HepG2 (cell line): Measurements from ENCODE around the gene MAVS. TPM values are rescaled to one million over a fixed set of nuclear protein-coding genes. Genes with fewer than 3 reads are reported as not detected.

ENCODE experiments used
- ARHGAP35 ChIP-seq: sonication (generic); formaldehyde crosslinking; IDR thresholded peaks from 2 replicates; pipeline ENCODE4 v1.9.0; 2022; ENCODE audit warnings: mild to moderate bottlenecking, inconsistent platforms, moderate library complexity, missing genetic modification reagents, borderline replicate concordance
- CBX1 ChIP-seq: IDR thresholded peaks from one replicate; pipeline ENCODE4 v1.6.1; 2016; ENCODE audit warnings: antibody characterized with exemption, low read depth
- GTF3A ChIP-seq: sonication (generic); formaldehyde crosslinking; conservative IDR thresholded peaks from 2 replicates; pipeline ENCODE4 v1.4.0; 2020; ENCODE audit warnings: mild to moderate bottlenecking, missing genetic modification reagents
- HMGA1 ChIP-seq: sonication (generic); formaldehyde crosslinking; conservative IDR thresholded peaks from 2 replicates; pipeline ENCODE4 v1.4.0; 2020; ENCODE audit warnings: missing genetic modification reagents
- HMGXB3 ChIP-seq: sonication (generic); formaldehyde crosslinking; IDR thresholded peaks from 2 replicates; pipeline ENCODE4 v1.4.0; 2020; ENCODE audit warnings: missing genetic modification reagents, borderline replicate concordance
- HOXA5 ChIP-seq: sonication (generic); formaldehyde crosslinking; IDR thresholded peaks from 2 replicates; pipeline ENCODE4 v1.4.0; 2020; ENCODE audit warnings: missing genetic modification reagents
- MBNL3 ChIP-seq: fragments of 250-450 bp; sonication (Bioruptor Pico); conservative IDR thresholded peaks from 2 replicates; pipeline ENCODE4 v1.8.0; 2022; ENCODE audit warnings: mild to moderate bottlenecking, inconsistent platforms
- MIER2 ChIP-seq: IDR thresholded peaks from 2 replicates; pipeline ENCODE4 v1.6.1; 2016; ENCODE audit warnings: missing biosample characterization, missing genetic modification reagents
- MLLT10 ChIP-seq: sonication (generic); formaldehyde crosslinking; IDR thresholded peaks from 2 replicates; pipeline ENCODE4 v1.4.0; 2020; ENCODE audit warnings: missing genetic modification reagents
- MLX ChIP-seq: IDR thresholded peaks from 2 replicates; pipeline ENCODE4 v1.6.1; 2016
- POLR2AphosphoS5 ChIP-seq: IDR thresholded peaks from 2 replicates; pipeline ENCODE4 v1.6.1; 2012; ENCODE audit warnings: low read depth, low read length
- RELA ChIP-seq: sonication (generic); formaldehyde crosslinking; IDR thresholded peaks from 2 replicates; pipeline ENCODE4 v1.4.0; 2020; ENCODE audit warnings: missing genetic modification reagents
- SAP130 ChIP-seq: IDR thresholded peaks from 2 replicates; pipeline ENCODE4 v1.6.1; 2016; ENCODE audit warnings: low read depth
- SNAPC4 ChIP-seq: sonication (generic); formaldehyde crosslinking; IDR thresholded peaks from 2 replicates; pipeline ENCODE4 v1.4.0; 2020; ENCODE audit warnings: mild to moderate bottlenecking, missing genetic modification reagents
- ZFY ChIP-seq: sonication (generic); formaldehyde crosslinking; IDR thresholded peaks from 2 replicates; pipeline ENCODE4 v1.4.0; 2020; ENCODE audit warnings: missing genetic modification reagents
- ZNF121 ChIP-seq: sonication (generic); formaldehyde crosslinking; IDR thresholded peaks from 2 replicates; pipeline ENCODE4 v1.5.0; 2020; ENCODE audit warnings: mild to moderate bottlenecking, missing genetic modification reagents
- ZNF124 ChIP-seq: sonication (generic); formaldehyde crosslinking; IDR thresholded peaks from 2 replicates; pipeline ENCODE4 v1.4.0; 2020; ENCODE audit warnings: missing genetic modification reagents
- ZNF251 ChIP-seq: sonication (generic); formaldehyde crosslinking; IDR thresholded peaks from 2 replicates; pipeline ENCODE4 v1.9.0; 2021; ENCODE audit warnings: mild to moderate bottlenecking, missing genetic modification reagents
- ZNF737 ChIP-seq: sonication (generic); formaldehyde crosslinking; IDR thresholded peaks from 2 replicates; pipeline ENCODE4 v1.5.0; 2020; ENCODE audit warnings: missing genetic modification reagents, mild to moderate bottlenecking, borderline replicate concordance
- ZNF772 ChIP-seq: sonication (generic); formaldehyde crosslinking; IDR thresholded peaks from 2 replicates; pipeline ENCODE4 v1.5.0; 2020; ENCODE audit warnings: mild to moderate bottlenecking, missing genetic modification reagents
- ZNF839 ChIP-seq: sonication (generic); formaldehyde crosslinking; IDR thresholded peaks from 2 replicates; pipeline ENCODE4 v1.4.0; 2020; ENCODE audit warnings: missing genetic modification reagents, mild to moderate bottlenecking, borderline replicate concordance
- polyA plus RNA-seq, 8 experiments: library from polyadenylated mRNA; depleted of rRNA in 3 of 8; stranded (reverse) in 7 of 8; unstranded in 1 of 8; fragments of >200 nt; fragmentation: Illumina TruSeq in 4 of 8; extraction: Trizol in 4 of 8; gene quantifications; 2 replicates each; pipeline versions ENCODE4 v1.2.1 to v1.2.3, GENCODE V29; 2011 to 2016; ENCODE audit warnings: low read depth in 4 of 8, missing spikeins in 1 of 8, mixed read lengths in 1 of 8; ENCODE audit not compliant: insufficient read depth in 1 of 8
- total RNA-seq, 5 experiments: library from RNA; depleted of rRNA; stranded (reverse); fragments of >200 nt; fragmentation: Illumina TruSeq; extraction: Trizol; gene quantifications; 2 replicates each; pipeline ENCODE4 v1.2.3, GENCODE V29; 2016; ENCODE audit warnings: low read depth in 1 of 5

Gene MAVS
- total and polyA plus RNA-seq, 2 of the 13 experiments (the other 11 are each of a cell fraction or from before 2014, with no cell fraction given): 27.3 to 36.6 TPM

- peak; percentile 83 for TF ChIP-seq ARHGAP35 (CRISPR knock-in tag)
- TF ChIP-seq CBX1: peak; percentile 63
- TF ChIP-seq SAP130 (CRISPR knock-in tag): peak; percentile 93
- peak; percentile 92 for TF ChIP-seq SNAPC4 (CRISPR knock-in tag)
- TF ChIP-seq MIER2 (CRISPR knock-in tag): peak; percentile 45; the same call in 1 of the 2 replicates
- TF ChIP-seq RELA (CRISPR knock-in tag): peak; percentile 93
- TF ChIP-seq GTF3A (CRISPR knock-in tag): peak; percentile 81; the same call in 1 of the 2 replicates
- no peak; the same call in 1 of the 2 replicates for TF ChIP-seq ZNF251
- TF ChIP-seq MLX: peak; percentile 42
- peak; percentile 96 for TF ChIP-seq HOXA5
- TF ChIP-seq ZNF121: peak; percentile 44; the same call in 1 of the 2 replicates
- TF ChIP-seq ZNF839 (CRISPR knock-in tag): peak; percentile 90; the same call in 1 of the 2 replicates
- TF ChIP-seq MBNL3 (CRISPR knock-in tag): no peak
- TF ChIP-seq ZNF772 (CRISPR knock-in tag): peak; percentile 10
- no peak for TF ChIP-seq MLLT10 (CRISPR knock-in tag)
- peak; percentile 95 for TF ChIP-seq ZNF124 (CRISPR knock-in tag)
- TF ChIP-seq POLR2AphosphoS5: peak; percentile 87
- TF ChIP-seq ZNF737 (CRISPR knock-in tag): no peak
- no peak for TF ChIP-seq HMGA1 (CRISPR knock-in tag)
- peak; percentile 76 for TF ChIP-seq HMGXB3 (CRISPR knock-in tag)
- peak; percentile 100 for TF ChIP-seq ZFY (CRISPR knock-in tag)
These were observed 26.4 kb upstream of the MAVS start, which contains the start of gene AP5S1 (continued) for GRCh38 chr20:3820048-3820900.
